HepG2 (cell line): Measurements from ENCODE around the gene BLCAP.

Source experiments
- CEBPB ChIP-seq: IDR thresholded peaks from 2 replicates; pipeline ENCODE4 v1.6.1; 2011; ENCODE audit warnings: low read depth, low read length, improper control_type of control experiment, borderline replicate concordance
- EP300 ChIP-seq, 3 experiments: sonication (generic) in 1 of 3; formaldehyde crosslinking in 1 of 3; IDR thresholded peaks; 2 replicates each; pipeline versions ENCODE4 v1.5.1 to v1.6.1; 2011 to 2020; ENCODE audit warnings: low read depth in 2 of 3, low read length in 2 of 3, borderline replicate concordance in 1 of 3, improper control_type of control experiment in 1 of 3, mild to moderate bottlenecking in 1 of 3, missing genetic modification reagents in 1 of 3, moderate library complexity in 1 of 3
- GABPB1 ChIP-seq: IDR thresholded peaks from 2 replicates; pipeline ENCODE4 v1.6.1; 2016; ENCODE audit warnings: mild to moderate bottlenecking, missing genetic modification reagents, moderate library complexity, missing compliant biosample characterization
- MEIS2 ChIP-seq: sonication (generic); formaldehyde crosslinking; IDR thresholded peaks from 2 replicates; pipeline ENCODE4 v1.9.0; 2021; ENCODE audit warnings: mild to moderate bottlenecking, missing genetic modification reagents
- REST ChIP-seq, 2 experiments: IDR thresholded peaks; 2 replicates each; pipeline ENCODE4 v1.6.1; 2011 to 2012; ENCODE audit warnings: low read length in 2 of 2, borderline replicate concordance in 1 of 2, low read depth in 1 of 2, mild to moderate bottlenecking in 1 of 2, moderate library complexity in 1 of 2
- SRF ChIP-seq: IDR thresholded peaks from 2 replicates; pipeline ENCODE4 v1.6.1; 2011; ENCODE audit warnings: mild to moderate bottlenecking, low read depth, low read length, moderate library complexity
- ZNF230 ChIP-seq: sonication (generic); formaldehyde crosslinking; IDR thresholded peaks from 2 replicates; pipeline ENCODE4 v1.4.0; 2020; ENCODE audit warnings: mild to moderate bottlenecking, missing genetic modification reagents

DNA sequence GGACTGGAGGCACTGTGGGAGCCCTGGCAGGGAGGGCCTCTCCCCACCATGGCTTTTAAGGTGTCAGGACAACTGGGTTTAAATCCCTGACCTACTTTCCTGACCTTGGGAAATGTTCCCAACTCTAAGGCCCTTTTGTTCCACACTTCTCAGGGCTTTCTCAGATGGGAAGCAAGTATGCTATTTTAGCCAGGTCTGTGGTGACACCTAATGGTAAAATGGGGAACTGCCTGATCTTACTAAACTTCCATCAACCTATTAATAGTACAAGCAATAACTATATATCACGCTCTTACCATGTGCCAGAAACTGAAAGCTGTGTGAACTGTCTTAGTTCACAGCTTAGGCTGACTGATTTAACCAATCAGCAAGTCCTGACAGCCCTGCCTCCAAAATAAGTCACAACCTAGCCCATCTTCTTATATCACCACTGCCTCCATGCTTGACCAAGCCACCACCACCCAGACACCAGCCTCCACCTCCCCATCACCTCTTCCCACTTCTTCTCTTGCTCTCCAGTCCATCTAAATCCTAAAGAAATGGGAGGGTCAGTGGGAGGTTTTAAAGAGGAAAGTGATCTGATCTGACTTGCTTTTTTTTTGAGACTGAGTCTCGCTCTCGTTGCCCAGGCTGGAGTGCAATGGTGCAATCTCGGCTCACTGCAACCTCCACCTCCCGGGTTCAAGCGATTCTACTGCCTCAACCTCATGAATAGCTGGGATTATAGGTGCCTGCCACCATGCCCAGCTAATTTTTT lies 6.9 kb upstream of the BLCAP start:
- TF ChIP-seq ZNF230 (CRISPR knock-in tag) (no peak), MEIS2 (CRISPR knock-in tag) (no peak), SRF (no peak), REST (IDR thresholded peaks at IDR 0.05; ENCODE audit: borderline replicate concordance in 1 of 2, low read depth in 1 of 2, low read length in 2 of 2) (no peak), GABPB1 (no peak), CEBPB (no peak), EP300 (IDR thresholded peaks at IDR 0.05; ENCODE audit: low read depth in 2 of 2, low read length in 2 of 2) (no peak), EP300 (CRISPR knock-in tag; IDR thresholded peaks at IDR 0.05; ENCODE audit: borderline replicate concordance) (no peak; the same call in 1 of the 2 replicates)
